Chondrocyte (in vitro differentiated cells): ENCODE data around the gene HDAC4. TPM values are rescaled to one million over a fixed set of nuclear protein-coding genes. Genes with fewer than 3 reads are reported as not detected.

Source experiments
- DNase-seq: peaks from one replicate; pipeline ENCODE4 v3.0.0; 2021; ENCODE audit warnings: mixed read lengths, low spot score
- H3K27ac Mint-ChIP-seq: one replicate; pipeline ENCODE4 v1.8.0; 2021; ENCODE audit warnings: mild to moderate bottlenecking, moderate library complexity, mixed read lengths; ENCODE audit not compliant: unreplicated experiment
- H3K27me3 Mint-ChIP-seq: 2 replicates; pipeline ENCODE4 v1.8.0; 2021; ENCODE audit warnings: low read depth, mixed read lengths
- H3K36me3 Mint-ChIP-seq: 2 replicates; pipeline ENCODE4 v1.8.0; 2021; ENCODE audit warnings: low read depth, mixed read lengths
- H3K4me1 Mint-ChIP-seq: 2 replicates; pipeline ENCODE4 v1.8.0; 2021; ENCODE audit warnings: low read depth, mild to moderate bottlenecking, mixed read lengths
- H3K4me3 Mint-ChIP-seq: one replicate; pipeline ENCODE4 v1.8.0; 2021; ENCODE audit warnings: mild to moderate bottlenecking, moderate library complexity, mixed read lengths; ENCODE audit not compliant: unreplicated experiment
- H3K9me3 Mint-ChIP-seq: 2 replicates; pipeline ENCODE4 v1.8.0; 2021; ENCODE audit warnings: low read depth, mixed read lengths
- CTCF ChIP-seq: fragments of 200-600 bp; sonication (generic); IDR thresholded peaks from 2 replicates; pipeline ENCODE4 v1.5.0; 2021; ENCODE audit warnings: antibody characterized with exemption, mild to moderate bottlenecking, moderate library complexity
- total RNA-seq: library from RNA; stranded (reverse); gene quantifications from 3 replicates; pipeline ENCODE4 v1.2.1, GENCODE V29; 2021

HDAC4 gene
- total RNA-seq, 1 donor from 2014 or later = 22.3 TPM

GRCh38 chr2:239296020-239296932 lies 104.5 kb downstream of the HDAC4 start:
- Mint-ChIP-seq H3K4me3 (no peak overlapping the region), H3K27me3 (no peaks in the 10 kb centered on the region), H3K4me1 (peaks cover 21% of the 10 kb centered on the region), H3K9me3 (no peaks in the 10 kb centered on the region), H3K36me3 (no peaks in the 10 kb centered on the region), H3K27ac (no peak overlapping the region)
- DNase-seq = peak; percentile 68
- no peak for TF ChIP-seq CTCF

DNA sequence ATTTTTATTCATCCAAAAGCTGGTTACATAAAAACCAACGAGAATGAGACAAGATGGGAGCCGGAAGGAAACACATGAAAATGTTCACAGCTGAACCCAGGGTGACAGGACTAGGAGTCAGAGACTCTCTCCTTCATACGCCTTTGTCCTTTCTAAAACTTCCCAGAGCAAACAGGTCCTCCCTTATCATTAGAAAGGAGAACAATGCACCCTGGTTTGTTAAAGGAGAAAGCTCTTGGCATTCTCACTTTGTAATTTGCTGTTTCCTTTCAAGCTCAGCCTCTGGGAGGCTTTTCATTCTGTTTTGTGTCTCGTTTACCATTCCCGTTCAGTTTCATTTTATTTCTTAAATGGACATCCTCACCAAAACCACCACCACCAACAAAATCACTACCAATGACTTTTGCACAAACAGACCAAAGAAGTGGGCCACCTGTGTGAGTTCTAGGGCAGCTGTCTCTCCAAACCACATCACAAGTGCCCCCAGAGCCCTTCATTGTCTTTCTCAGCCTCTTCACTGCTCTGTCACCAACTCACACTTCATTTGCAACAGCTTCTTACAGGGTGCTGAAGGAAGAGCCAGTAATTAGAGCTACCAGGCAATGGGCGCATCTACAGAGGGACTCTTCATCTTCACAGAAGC lies 105.3 kb downstream of the HDAC4 start:
- no peak for DNase-seq

DNA sequence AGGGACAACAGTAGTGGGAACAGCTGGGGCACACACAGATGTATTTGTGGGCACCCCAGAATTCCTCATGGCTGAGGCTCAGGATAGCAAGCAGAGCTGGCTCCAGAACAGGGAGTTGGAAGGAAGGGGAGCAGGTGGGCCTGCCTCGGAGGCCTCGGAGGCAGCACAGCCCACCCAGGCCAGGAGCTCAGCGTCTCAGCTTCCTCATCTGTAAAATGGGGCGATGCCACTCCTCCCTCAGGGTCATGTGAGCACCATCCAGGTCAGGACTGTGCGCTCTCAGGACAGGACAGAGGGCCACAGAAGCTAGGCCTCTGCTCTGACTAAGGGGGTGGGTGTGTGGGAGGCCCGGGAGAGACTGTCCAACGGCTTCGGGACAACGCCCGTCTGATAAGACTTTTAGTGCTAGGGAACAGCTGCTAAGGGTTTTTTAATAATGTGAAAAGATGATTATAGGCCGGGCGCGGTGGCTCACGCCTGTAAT lies 106.2 kb downstream of the HDAC4 start:
- Mint-ChIP-seq H3K27me3 (no peaks in the 10 kb centered on the region), H3K9me3 (no peaks in the 10 kb centered on the region), H3K36me3 (no peaks in the 10 kb centered on the region), H3K4me1 (peaks cover 33% of the 10 kb centered on the region), H3K27ac (no peak overlapping the region), H3K4me3 (no peak overlapping the region)
- no peak for TF ChIP-seq CTCF
- peak; percentile 36 for DNase-seq

More for the DNA sequence above, 105.3 kb downstream of the HDAC4 start:
- Mint-ChIP-seq H3K27ac (no peak overlapping the region), H3K27me3 (no peaks in the 10 kb centered on the region), H3K36me3 (no peaks in the 10 kb centered on the region), H3K4me1 (peaks cover 27% of the 10 kb centered on the region), H3K4me3 (no peak overlapping the region), H3K9me3 (no peaks in the 10 kb centered on the region)
- no peak for TF ChIP-seq CTCF

DNA sequence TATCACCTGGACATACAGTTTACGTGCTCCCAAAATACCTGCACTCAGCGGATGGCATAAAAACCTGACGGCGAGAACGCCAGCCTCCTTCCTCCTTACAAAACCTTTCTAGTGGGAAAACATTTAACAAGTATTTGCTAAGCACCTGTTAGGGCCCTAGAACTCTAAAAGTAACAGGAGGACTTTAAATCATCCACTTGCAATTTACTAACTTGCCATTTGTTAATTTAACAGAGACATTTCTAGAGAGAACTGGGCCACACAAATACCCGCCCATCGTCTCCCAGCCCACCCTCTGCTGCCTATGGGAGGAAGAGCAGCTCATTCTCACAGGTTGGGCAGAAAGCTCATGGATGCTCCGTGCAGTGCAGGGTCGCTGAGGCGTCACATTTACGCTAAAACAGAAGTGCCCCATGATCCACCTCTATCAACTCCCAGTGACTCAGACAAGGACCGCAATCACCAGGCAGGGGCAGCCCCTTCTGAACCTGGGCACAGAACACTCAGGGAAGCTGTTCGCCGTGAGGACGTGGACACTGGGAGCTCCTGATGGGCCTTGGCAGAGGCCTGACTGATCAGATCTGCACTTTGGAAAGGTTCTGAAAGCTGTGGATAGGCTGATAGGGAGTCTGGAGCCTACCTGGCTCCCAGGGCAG lies 106.9 kb downstream of the HDAC4 start:
- H3K27ac Mint-ChIP-seq = no peak overlapping the region
- DNase-seq = peak; percentile 35
- peaks cover 40% of the 10 kb centered on the region for H3K4me1 Mint-ChIP-seq
- H3K36me3 Mint-ChIP-seq = no peaks in the 10 kb centered on the region
- no peak overlapping the region for H3K4me3 Mint-ChIP-seq
- no peaks in the 10 kb centered on the region for H3K27me3 Mint-ChIP-seq
- no peak for TF ChIP-seq CTCF
- H3K9me3 Mint-ChIP-seq = no peaks in the 10 kb centered on the region
